Neural crest cell (in vitro differentiated cells): Measurements from ENCODE around the gene ERCC6. TPM values are rescaled to one million over a fixed set of nuclear protein-coding genes. Genes with fewer than 3 reads are reported as not detected.

Experiments used
- DNase-seq: peaks from one replicate; pipeline ENCODE4 v3.0.0; 2021; ENCODE audit warnings: low read depth, mixed read lengths, low spot score
- H3K27ac Mint-ChIP-seq: one replicate; pipeline ENCODE4 v1.8.0; 2021; ENCODE audit warnings: mild to moderate bottlenecking, mixed read lengths; ENCODE audit not compliant: unreplicated experiment
- H3K27me3 Mint-ChIP-seq: 2 replicates; pipeline ENCODE4 v1.8.0; 2021; ENCODE audit warnings: low read depth, mild to moderate bottlenecking, mixed read lengths
- H3K36me3 Mint-ChIP-seq: 2 replicates; pipeline ENCODE4 v1.8.0; 2021; ENCODE audit warnings: low read depth, mild to moderate bottlenecking, mixed read lengths
- H3K4me1 Mint-ChIP-seq: 2 replicates; pipeline ENCODE4 v1.8.0; 2021; ENCODE audit warnings: mixed read lengths
- H3K4me3 Mint-ChIP-seq: one replicate; pipeline ENCODE4 v1.8.0; 2021; ENCODE audit warnings: mild to moderate bottlenecking, mixed read lengths
- H3K9me3 Mint-ChIP-seq: 2 replicates; pipeline ENCODE4 v1.8.0; 2021; ENCODE audit warnings: mixed read lengths
- total RNA-seq: library from RNA; stranded (reverse); gene quantifications from 2 replicates; pipeline ENCODE4 v1.2.1, GENCODE V29; 2021
- TF ChIP-seq, protein P1 (sequence below): fragments of 200-600 bp; sonication (generic); conservative IDR thresholded peaks from 2 replicates; pipeline ENCODE4 v1.5.0; 2021; ENCODE audit warnings: antibody characterized with exemption, mild to moderate bottlenecking

Gene ERCC6
- total RNA-seq, 1 donor from 2014 or later: 19.7 TPM

DNA sequence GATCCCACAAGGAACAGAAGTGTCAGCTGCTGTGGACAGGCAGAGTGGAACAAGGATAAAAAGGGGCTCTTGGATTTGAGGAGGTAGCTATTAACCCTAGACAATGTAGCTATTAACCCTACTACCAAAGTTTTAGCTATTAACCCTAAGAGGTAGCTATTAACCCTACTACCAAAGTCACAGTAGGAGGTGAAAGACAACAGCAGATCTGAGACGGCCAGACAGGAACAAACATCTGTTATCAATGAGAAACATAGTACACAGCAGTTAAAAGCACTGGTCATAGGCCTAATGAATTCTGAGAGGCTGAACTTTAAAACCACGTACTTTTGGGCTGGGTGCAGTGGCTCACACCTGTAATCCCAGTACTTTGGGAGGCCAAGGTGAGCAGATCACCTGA lies 11.9 kb downstream of the ERCC6 start:
- no peak overlapping the region for H3K27ac Mint-ChIP-seq
- no peaks in the 10 kb centered on the region for H3K27me3 Mint-ChIP-seq
- peaks cover 17% of the 10 kb centered on the region for H3K36me3 Mint-ChIP-seq
- no peaks in the 10 kb centered on the region for H3K4me1 Mint-ChIP-seq
- TF ChIP-seq, protein P1, sequence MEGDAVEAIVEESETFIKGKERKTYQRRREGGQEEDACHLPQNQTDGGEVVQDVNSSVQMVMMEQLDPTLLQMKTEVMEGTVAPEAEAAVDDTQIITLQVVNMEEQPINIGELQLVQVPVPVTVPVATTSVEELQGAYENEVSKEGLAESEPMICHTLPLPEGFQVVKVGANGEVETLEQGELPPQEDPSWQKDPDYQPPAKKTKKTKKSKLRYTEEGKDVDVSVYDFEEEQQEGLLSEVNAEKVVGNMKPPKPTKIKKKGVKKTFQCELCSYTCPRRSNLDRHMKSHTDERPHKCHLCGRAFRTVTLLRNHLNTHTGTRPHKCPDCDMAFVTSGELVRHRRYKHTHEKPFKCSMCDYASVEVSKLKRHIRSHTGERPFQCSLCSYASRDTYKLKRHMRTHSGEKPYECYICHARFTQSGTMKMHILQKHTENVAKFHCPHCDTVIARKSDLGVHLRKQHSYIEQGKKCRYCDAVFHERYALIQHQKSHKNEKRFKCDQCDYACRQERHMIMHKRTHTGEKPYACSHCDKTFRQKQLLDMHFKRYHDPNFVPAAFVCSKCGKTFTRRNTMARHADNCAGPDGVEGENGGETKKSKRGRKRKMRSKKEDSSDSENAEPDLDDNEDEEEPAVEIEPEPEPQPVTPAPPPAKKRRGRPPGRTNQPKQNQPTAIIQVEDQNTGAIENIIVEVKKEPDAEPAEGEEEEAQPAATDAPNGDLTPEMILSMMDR: no peak
- no peak overlapping the region for H3K4me3 Mint-ChIP-seq
- no peak for DNase-seq
- H3K9me3 Mint-ChIP-seq: no peaks in the 10 kb centered on the region

DNA sequence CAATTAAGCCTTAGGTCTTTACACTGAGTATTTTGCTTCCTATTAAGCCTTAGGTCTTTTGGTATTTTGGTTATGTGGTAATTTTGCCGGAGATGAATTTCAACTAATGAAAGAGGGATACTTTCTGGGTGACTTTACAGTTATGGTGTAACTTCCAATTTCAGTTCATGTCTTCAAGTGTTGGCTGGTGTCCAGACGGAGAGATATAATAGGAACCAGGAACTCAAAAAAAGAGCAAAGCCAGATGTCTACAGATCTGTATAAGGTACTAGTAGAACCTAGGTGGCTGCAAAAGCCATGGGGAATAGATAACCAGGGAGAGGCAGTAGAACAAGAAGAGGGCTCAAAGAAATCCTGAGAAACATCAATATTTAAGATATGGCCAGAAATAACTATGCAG lies 12.3 kb downstream of the ERCC6 start:
- Mint-ChIP-seq H3K27ac (no peak overlapping the region), H3K36me3 (peaks cover 17% of the 10 kb centered on the region), H3K4me1 (no peaks in the 10 kb centered on the region), H3K4me3 (no peak overlapping the region), H3K27me3 (no peaks in the 10 kb centered on the region), H3K9me3 (no peaks in the 10 kb centered on the region)
- no peak for DNase-seq
- TF ChIP-seq, protein P1: no peak

DNA sequence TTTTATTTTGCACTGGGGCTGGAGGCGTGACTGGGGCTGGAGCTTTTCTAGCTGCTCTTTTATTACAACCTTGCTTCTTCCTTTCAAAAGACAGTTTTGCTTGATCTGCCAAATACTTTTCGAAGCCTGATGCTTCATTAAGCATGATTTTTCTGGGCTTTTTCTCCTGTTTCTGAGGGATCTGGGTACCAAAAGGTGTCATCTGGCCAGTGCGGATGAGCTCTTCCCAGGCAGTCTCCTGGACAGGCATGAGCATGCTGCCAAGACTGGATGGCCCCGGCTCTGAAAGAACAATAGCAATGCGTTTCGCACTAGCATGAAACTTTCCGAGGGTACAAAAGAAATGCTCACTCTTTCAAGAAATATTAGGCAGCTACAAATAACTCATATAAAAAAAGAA lies 14.4 kb downstream of the ERCC6 start:
- Mint-ChIP-seq H3K9me3 (no peaks in the 10 kb centered on the region), H3K4me3 (no peak overlapping the region), H3K36me3 (peaks cover 17% of the 10 kb centered on the region), H3K4me1 (no peaks in the 10 kb centered on the region), H3K27ac (no peak overlapping the region), H3K27me3 (no peaks in the 10 kb centered on the region)
- DNase-seq: no peak
- TF ChIP-seq, protein P1: no peak

DNA sequence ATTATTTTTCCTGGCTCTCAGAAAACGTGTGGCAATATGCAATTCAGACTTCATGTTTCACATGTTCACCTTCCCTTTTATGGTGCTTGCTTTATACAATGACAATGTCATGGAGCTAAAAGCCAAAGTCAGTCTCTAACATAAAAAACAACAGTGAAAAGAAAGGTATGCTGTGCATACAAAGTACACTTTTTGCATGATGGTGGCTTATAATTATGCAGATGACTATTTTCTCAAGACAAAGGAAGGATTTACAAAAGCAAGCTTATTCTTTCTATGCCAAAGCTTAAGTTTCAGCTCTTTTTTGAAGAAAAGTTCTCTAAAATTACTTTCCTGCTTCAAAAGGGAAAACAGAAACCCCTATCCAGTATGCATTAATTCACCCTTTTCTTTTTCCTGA lies 15.6 kb downstream of the ERCC6 start:
- Mint-ChIP-seq H3K27me3 (no peaks in the 10 kb centered on the region), H3K36me3 (peaks cover 17% of the 10 kb centered on the region), H3K9me3 (no peaks in the 10 kb centered on the region), H3K4me1 (peaks cover 10% of the 10 kb centered on the region), H3K27ac (no peak overlapping the region), H3K4me3 (no peak overlapping the region)
- TF ChIP-seq, protein P1: no peak
- no peak for DNase-seq

DNA sequence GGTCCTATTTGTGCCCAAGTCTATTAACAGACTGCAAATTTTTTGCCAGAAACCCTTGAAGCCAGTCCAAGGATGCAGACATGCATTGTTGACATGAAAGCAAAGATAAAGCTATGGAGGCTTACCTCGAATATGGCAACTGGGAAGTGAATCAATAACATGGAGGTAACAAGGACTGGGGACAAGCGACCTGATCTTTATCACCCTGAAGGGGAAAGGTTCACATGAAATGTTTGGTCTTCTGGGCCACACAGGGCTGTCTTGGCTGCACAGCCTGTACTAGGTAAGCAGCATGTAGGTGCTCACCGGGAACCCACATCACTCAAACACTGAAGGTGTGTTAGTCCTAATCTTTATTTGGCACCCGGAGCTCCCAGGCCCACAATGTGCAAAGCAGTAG lies 17.9 kb downstream of the ERCC6 start:
- TF ChIP-seq, protein P1: no peak
- H3K36me3 Mint-ChIP-seq: peaks cover 11% of the 10 kb centered on the region
- no peak for DNase-seq
- H3K27ac Mint-ChIP-seq: no peak overlapping the region
- no peak overlapping the region for H3K4me3 Mint-ChIP-seq
- no peaks in the 10 kb centered on the region for H3K9me3 Mint-ChIP-seq
- no peaks in the 10 kb centered on the region for H3K27me3 Mint-ChIP-seq
- H3K4me1 Mint-ChIP-seq: peaks cover 12% of the 10 kb centered on the region
